K562 (cell line): ENCODE results near the gene CRTC3. TPM values are rescaled to one million over a fixed set of nuclear protein-coding genes. Genes with fewer than 3 reads are reported as not detected.

Experiments
- DNMT1 ChIP-seq: fragments of 450-650 bp; IDR thresholded peaks from 2 replicates; pipeline ENCODE4 v1.6.1; 2016; ENCODE audit warnings: antibody characterized with exemption, mild to moderate bottlenecking
- E2F8 ChIP-seq: fragments of 450-650 bp; IDR thresholded peaks from 2 replicates; pipeline ENCODE4 v1.7.1; 2018; ENCODE audit warnings: mild to moderate bottlenecking, low read depth; ENCODE audit not compliant: partially characterized antibody
- HIVEP1 ChIP-seq: fragments of 250-450 bp; sonication (Bioruptor Pico); IDR thresholded peaks from 2 replicates; pipeline ENCODE4 v1.4.0; 2020; ENCODE audit warnings: mild to moderate bottlenecking
- JUND ChIP-seq, 2 experiments: IDR thresholded peaks; 2 replicates in 1 of 2; 3 replicates in 1 of 2; pipeline ENCODE4 v1.6.1; 2011; ENCODE audit warnings: borderline replicate concordance in 2 of 2, low read depth in 2 of 2, low read length in 2 of 2, improper control_type of control experiment in 1 of 2, missing biosample characterization in 1 of 2, missing genetic modification characterization in 1 of 2, missing genetic modification reagents in 1 of 2
- KAT8 ChIP-seq: fragments of 450-650 bp; IDR thresholded peaks from 2 replicates; pipeline ENCODE4 v1.6.1; 2016; ENCODE audit warnings: low read depth, mild to moderate bottlenecking
- NCOR1 ChIP-seq: fragments of 450-650 bp; IDR thresholded peaks from 2 replicates; pipeline ENCODE4 v1.6.1; 2016; ENCODE audit warnings: mild to moderate bottlenecking, moderate library complexity
- RCOR1 ChIP-seq, 2 experiments: IDR thresholded peaks; 2 replicates each; pipeline ENCODE4 v1.6.1; 2012; ENCODE audit warnings: low read depth in 2 of 2, low read length in 2 of 2, borderline replicate concordance in 1 of 2, improper control_type of control experiment in 1 of 2
- SIN3A ChIP-seq, 2 experiments: fragments of 150-350 bp in 1 of 2; IDR thresholded peaks; 2 replicates each; pipeline ENCODE4 v1.6.1; 2011 to 2016; ENCODE audit warnings: borderline replicate concordance in 2 of 2, low read depth in 2 of 2, low read length in 2 of 2, mild to moderate bottlenecking in 2 of 2, moderate library complexity in 2 of 2; ENCODE audit not compliant: control insufficient read depth in 1 of 2
- ZFX ChIP-seq: sonication (generic); formaldehyde crosslinking; IDR thresholded peaks from 2 replicates; pipeline ENCODE4 v1.8.0; 2022; ENCODE audit warnings: mild to moderate bottlenecking, missing genetic modification reagents, moderate library complexity
- polyA plus RNA-seq, 8 experiments: library from polyadenylated mRNA; depleted of rRNA in 4 of 8; stranded (reverse) in 5 of 8; unstranded in 3 of 8; fragments of >200 nt; fragmentation: Nextera tagmentation in 2 of 8; fragmentation: Illumina TruSeq in 1 of 8; extraction: Ambion mirVana in 2 of 8; extraction: Trizol in 1 of 8; gene quantifications; 2 replicates each; pipeline versions ENCODE4 v1.2.1 to v1.2.3, GENCODE V29; 2011 to 2014; ENCODE audit warnings: inconsistent platforms in 1 of 8, missing spikeins in 1 of 8
- total RNA-seq, 7 experiments: library from RNA; depleted of rRNA in 6 of 7; stranded (reverse); fragments of >200 nt in 6 of 7; fragmentation: Illumina TruSeq in 2 of 7; extraction: Trizol in 2 of 7; gene quantifications; 2 replicates each; pipeline versions ENCODE4 v1.2.1 to v1.2.3, GENCODE V29; 2011 to 2021; ENCODE audit warnings: low replicate concordance in 1 of 7
- TF ChIP-seq, protein P1 (sequence below): fragments of 450-650 bp; IDR thresholded peaks from 2 replicates; pipeline ENCODE4 v1.6.1; 2017; ENCODE audit warnings: antibody characterized with exemption, mild to moderate bottlenecking
- TF ChIP-seq, protein P2 (sequence below): fragments of 250-450 bp; sonication (Bioruptor Pico); IDR thresholded peaks from 2 replicates; pipeline ENCODE4 v1.8.0; 2022; ENCODE audit warnings: inconsistent platforms, mild to moderate bottlenecking, moderate library complexity, borderline replicate concordance
- TF ChIP-seq, protein P3 (sequence below): sonication (generic); formaldehyde crosslinking; IDR thresholded peaks from 2 replicates; pipeline ENCODE4 v1.8.1; 2023; ENCODE audit warnings: mild to moderate bottlenecking, missing genetic modification reagents
- TF ChIP-seq, protein P4 (sequence below): sonication (generic); formaldehyde crosslinking; IDR thresholded peaks from 2 replicates; pipeline ENCODE4 v1.8.1; 2023; ENCODE audit warnings: mild to moderate bottlenecking, missing genetic modification reagents, moderate library complexity
- TF ChIP-seq, protein P5 (sequence below): sonication (generic); formaldehyde crosslinking; IDR thresholded peaks from 2 replicates; pipeline ENCODE4 v1.9.0; 2022; ENCODE audit warnings: mild to moderate bottlenecking, missing genetic modification reagents

The CRTC3 gene
- total and polyA plus RNA-seq, 9 of the 15 experiments (the other 6 are each of a cell fraction or from before 2014, with no cell fraction given): 1.2 to 19.0 (median 11.6) TPM

DNA sequence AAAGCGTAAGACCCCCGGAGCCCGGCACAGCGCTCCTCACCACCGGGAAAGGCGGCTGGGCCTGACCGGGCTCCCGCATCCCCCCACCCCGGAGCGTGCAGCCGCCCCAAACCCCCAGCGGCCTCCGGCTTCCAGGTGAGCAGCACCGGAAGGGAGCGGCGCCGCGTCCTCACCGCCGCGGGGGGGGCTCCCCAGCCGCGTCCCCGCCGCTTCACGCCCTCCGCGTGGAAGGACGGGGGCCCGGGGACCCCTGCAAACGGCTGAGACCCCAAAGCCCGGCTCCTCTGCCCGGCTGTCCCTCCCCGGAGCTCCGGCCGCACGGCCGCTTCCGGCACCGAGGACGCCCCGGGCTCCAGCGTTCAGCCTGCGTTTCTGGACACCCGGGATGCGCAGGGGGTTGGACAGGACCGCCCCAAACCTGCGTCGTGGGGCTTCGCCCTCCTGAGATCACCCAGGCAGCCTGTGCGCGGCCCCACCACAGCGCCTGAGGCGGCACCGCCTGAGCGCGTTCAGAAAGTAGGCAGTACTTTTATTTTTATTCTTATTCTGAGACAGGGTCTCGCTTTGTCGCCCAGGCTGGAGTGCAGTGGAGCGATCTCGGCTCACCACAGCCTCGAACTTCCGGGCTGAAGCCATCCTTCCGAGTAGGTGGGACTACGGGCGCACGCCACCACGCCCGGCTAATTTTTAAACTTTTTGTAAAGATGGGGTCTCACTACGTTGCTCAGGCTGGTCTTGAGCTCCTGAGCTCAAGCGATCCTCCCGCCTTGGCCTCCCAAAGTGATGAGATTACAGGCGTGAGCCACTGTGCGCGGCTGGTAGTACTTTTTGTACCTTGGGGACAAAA lies 135.8 kb downstream of the CRTC3 start (continued):
- TF ChIP-seq, protein P1, sequence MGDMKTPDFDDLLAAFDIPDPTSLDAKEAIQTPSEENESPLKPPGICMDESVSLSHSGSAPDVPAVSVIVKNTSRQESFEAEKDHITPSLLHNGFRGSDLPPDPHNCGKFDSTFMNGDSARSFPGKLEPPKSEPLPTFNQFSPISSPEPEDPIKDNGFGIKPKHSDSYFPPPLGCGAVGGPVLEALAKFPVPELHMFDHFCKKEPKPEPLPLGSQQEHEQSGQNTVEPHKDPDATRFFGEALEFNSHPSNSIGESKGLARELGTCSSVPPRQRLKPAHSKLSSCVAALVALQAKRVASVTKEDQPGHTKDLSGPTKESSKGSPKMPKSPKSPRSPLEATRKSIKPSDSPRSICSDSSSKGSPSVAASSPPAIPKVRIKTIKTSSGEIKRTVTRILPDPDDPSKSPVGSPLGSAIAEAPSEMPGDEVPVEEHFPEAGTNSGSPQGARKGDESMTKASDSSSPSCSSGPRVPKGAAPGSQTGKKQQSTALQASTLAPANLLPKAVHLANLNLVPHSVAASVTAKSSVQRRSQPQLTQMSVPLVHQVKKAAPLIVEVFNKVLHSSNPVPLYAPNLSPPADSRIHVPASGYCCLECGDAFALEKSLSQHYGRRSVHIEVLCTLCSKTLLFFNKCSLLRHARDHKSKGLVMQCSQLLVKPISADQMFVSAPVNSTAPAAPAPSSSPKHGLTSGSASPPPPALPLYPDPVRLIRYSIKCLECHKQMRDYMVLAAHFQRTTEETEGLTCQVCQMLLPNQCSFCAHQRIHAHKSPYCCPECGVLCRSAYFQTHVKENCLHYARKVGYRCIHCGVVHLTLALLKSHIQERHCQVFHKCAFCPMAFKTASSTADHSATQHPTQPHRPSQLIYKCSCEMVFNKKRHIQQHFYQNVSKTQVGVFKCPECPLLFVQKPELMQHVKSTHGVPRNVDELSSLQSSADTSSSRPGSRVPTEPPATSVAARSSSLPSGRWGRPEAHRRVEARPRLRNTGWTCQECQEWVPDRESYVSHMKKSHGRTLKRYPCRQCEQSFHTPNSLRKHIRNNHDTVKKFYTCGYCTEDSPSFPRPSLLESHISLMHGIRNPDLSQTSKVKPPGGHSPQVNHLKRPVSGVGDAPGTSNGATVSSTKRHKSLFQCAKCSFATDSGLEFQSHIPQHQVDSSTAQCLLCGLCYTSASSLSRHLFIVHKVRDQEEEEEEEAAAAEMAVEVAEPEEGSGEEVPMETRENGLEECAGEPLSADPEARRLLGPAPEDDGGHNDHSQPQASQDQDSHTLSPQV: peak; percentile 71; the same call in 1 of the 2 replicates
- TF ChIP-seq KAT8: no peak
- TF ChIP-seq, protein P2, sequence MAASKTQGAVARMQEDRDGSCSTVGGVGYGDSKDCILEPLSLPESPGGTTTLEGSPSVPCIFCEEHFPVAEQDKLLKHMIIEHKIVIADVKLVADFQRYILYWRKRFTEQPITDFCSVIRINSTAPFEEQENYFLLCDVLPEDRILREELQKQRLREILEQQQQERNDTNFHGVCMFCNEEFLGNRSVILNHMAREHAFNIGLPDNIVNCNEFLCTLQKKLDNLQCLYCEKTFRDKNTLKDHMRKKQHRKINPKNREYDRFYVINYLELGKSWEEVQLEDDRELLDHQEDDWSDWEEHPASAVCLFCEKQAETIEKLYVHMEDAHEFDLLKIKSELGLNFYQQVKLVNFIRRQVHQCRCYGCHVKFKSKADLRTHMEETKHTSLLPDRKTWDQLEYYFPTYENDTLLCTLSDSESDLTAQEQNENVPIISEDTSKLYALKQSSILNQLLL (CRISPR knock-in tag): no peak
- no peak for TF ChIP-seq E2F8
- TF ChIP-seq, protein P3, sequence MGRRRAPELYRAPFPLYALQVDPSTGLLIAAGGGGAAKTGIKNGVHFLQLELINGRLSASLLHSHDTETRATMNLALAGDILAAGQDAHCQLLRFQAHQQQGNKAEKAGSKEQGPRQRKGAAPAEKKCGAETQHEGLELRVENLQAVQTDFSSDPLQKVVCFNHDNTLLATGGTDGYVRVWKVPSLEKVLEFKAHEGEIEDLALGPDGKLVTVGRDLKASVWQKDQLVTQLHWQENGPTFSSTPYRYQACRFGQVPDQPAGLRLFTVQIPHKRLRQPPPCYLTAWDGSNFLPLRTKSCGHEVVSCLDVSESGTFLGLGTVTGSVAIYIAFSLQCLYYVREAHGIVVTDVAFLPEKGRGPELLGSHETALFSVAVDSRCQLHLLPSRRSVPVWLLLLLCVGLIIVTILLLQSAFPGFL (CRISPR knock-in tag): 0 out of 2 replicates have a peak, but pooled peaks have one; percentile 47
- TF ChIP-seq, protein P4, sequence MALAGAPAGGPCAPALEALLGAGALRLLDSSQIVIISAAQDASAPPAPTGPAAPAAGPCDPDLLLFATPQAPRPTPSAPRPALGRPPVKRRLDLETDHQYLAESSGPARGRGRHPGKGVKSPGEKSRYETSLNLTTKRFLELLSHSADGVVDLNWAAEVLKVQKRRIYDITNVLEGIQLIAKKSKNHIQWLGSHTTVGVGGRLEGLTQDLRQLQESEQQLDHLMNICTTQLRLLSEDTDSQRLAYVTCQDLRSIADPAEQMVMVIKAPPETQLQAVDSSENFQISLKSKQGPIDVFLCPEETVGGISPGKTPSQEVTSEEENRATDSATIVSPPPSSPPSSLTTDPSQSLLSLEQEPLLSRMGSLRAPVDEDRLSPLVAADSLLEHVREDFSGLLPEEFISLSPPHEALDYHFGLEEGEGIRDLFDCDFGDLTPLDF (CRISPR knock-in tag): no peak
- TF ChIP-seq, protein P5, sequence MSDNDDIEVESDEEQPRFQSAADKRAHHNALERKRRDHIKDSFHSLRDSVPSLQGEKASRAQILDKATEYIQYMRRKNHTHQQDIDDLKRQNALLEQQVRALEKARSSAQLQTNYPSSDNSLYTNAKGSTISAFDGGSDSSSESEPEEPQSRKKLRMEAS: peak; percentile 56
- TF ChIP-seq HIVEP1 (CRISPR knock-in tag): no peak
- TF ChIP-seq DNMT1: no peak
- TF ChIP-seq SIN3A (IDR thresholded peaks at IDR 0.05; ENCODE audit: borderline replicate concordance in 2 of 2, control insufficient read depth in 1 of 2, low read depth in 2 of 2, low read length in 2 of 2): no peak
- TF ChIP-seq NCOR1: no peak
- TF ChIP-seq ZFX (CRISPR knock-in tag): peak; percentile 81
- TF ChIP-seq RCOR1 (IDR thresholded peaks at IDR 0.05; ENCODE audit: borderline replicate concordance in 1 of 2, low read depth in 2 of 2, low read length in 2 of 2): no peak
- no peak for TF ChIP-seq JUND (IDR thresholded peaks at IDR 0.05; ENCODE audit: borderline replicate concordance, low read depth, low read length)
- TF ChIP-seq JUND (tag; IDR thresholded peaks at IDR 0.05; ENCODE audit: borderline replicate concordance, low read depth, low read length): no peak
